A549 (cell line): ENCODE data around the gene STK11IP.

ENCODE experiments used
- BHLHE40 ChIP-seq: IDR thresholded peaks from 2 replicates; pipeline ENCODE4 v1.6.1; 2012; ENCODE audit warnings: low read depth, low read length, inconsistent platforms
- CEBPB ChIP-seq, 2 experiments: fragments of >200 bp in 1 of 2; sonication (Bioruptor Twin) in 1 of 2; formaldehyde crosslinking in 1 of 2; IDR thresholded peaks; 2 replicates each; pipeline ENCODE4 v1.6.1; 2012 to 2016
- EP300 ChIP-seq, 2 experiments: fragments of >200 bp; sonication (Bioruptor Twin); formaldehyde crosslinking; IDR thresholded peaks; 2 replicates in 1 of 2; 3 replicates in 1 of 2; pipeline ENCODE4 v1.6.1; 2016 to 2017
- MAFK ChIP-seq: fragments of 450-650 bp; IDR thresholded peaks from 2 replicates; pipeline ENCODE4 v1.6.1; 2014; ENCODE audit not compliant: partially characterized antibody
- MAZ ChIP-seq: fragments of 150-350 bp; IDR thresholded peaks from 2 replicates; pipeline ENCODE4 v1.6.1; 2014; ENCODE audit warnings: antibody characterized with exemption, low read depth, low read length, borderline replicate concordance
- POLR2A ChIP-seq: IDR thresholded peaks from 2 replicates; pipeline ENCODE4 v1.6.1; 2012; ENCODE audit warnings: mild to moderate bottlenecking, low read length
- RCOR1 ChIP-seq: fragments of 150-350 bp; IDR thresholded peaks from 2 replicates; pipeline ENCODE4 v1.6.1; 2014; ENCODE audit warnings: antibody characterized with exemption, low read length, low read depth
- SREBF2 ChIP-seq: fragments of 450-650 bp; IDR thresholded peaks from 2 replicates; pipeline ENCODE4 v1.6.1; 2014; ENCODE audit warnings: mild to moderate bottlenecking, moderate library complexity
- TF ChIP-seq, protein P1 (sequence below): fragments of >200 bp; sonication (Bioruptor Twin); formaldehyde crosslinking; IDR thresholded peaks from 3 replicates; pipeline ENCODE4 v1.5.1; 2016
- TF ChIP-seq, protein P2 (sequence below): fragments of 450-650 bp; IDR thresholded peaks from 2 replicates; pipeline ENCODE4 v1.6.1; 2014; ENCODE audit warnings: antibody characterized with exemption

- TF ChIP-seq RCOR1 = no peak
- TF ChIP-seq MAZ = no peak
- TF ChIP-seq, protein P1, sequence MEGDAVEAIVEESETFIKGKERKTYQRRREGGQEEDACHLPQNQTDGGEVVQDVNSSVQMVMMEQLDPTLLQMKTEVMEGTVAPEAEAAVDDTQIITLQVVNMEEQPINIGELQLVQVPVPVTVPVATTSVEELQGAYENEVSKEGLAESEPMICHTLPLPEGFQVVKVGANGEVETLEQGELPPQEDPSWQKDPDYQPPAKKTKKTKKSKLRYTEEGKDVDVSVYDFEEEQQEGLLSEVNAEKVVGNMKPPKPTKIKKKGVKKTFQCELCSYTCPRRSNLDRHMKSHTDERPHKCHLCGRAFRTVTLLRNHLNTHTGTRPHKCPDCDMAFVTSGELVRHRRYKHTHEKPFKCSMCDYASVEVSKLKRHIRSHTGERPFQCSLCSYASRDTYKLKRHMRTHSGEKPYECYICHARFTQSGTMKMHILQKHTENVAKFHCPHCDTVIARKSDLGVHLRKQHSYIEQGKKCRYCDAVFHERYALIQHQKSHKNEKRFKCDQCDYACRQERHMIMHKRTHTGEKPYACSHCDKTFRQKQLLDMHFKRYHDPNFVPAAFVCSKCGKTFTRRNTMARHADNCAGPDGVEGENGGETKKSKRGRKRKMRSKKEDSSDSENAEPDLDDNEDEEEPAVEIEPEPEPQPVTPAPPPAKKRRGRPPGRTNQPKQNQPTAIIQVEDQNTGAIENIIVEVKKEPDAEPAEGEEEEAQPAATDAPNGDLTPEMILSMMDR = no peak
- TF ChIP-seq EP300 (IDR thresholded peaks at IDR 0.05) = no peak
- no peak for TF ChIP-seq SREBF2
- no peak for TF ChIP-seq POLR2A
- TF ChIP-seq, protein P2, sequence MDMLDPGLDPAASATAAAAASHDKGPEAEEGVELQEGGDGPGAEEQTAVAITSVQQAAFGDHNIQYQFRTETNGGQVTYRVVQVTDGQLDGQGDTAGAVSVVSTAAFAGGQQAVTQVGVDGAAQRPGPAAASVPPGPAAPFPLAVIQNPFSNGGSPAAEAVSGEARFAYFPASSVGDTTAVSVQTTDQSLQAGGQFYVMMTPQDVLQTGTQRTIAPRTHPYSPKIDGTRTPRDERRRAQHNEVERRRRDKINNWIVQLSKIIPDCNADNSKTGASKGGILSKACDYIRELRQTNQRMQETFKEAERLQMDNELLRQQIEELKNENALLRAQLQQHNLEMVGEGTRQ = no peak
- no peak for TF ChIP-seq CEBPB (IDR thresholded peaks at IDR 0.05)
- TF ChIP-seq BHLHE40 = no peak
- no peak for TF ChIP-seq MAFK
These were observed 604 bp upstream of the STK11IP start for GRCh38 chr2:219596954-219597551.
